OCI-LY1 (cell line): ENCODE measurements around the gene VCPKMT.

Source experiments
- CTCF ChIP-seq: fragments of 200-600 bp; sonication (generic), shearing (Covaris generic); IDR thresholded peaks from 2 replicates; pipeline ENCODE4 v1.5.1; 2017; ENCODE audit warnings: mild to moderate bottlenecking, antibody characterized with exemption, low read length, moderate library complexity, mixed read lengths
- EZH2 ChIP-seq: fragments of 200-600 bp; sonication (generic), shearing (Covaris generic); IDR thresholded peaks from 2 replicates; pipeline ENCODE4 v1.8.0; 2017; ENCODE audit warnings: borderline replicate concordance, mixed run types, mild to moderate bottlenecking, antibody characterized with exemption, low read length, moderate library complexity, mixed read lengths

- no peak for TF ChIP-seq CTCF
- TF ChIP-seq EZH2: no peak
Observed at GRCh38 chr14:50085570-50086320, 30.6 kb downstream of the VCPKMT start.
